Keratinocyte (primary cell): Measurements from ENCODE around the gene SLC25A28. TPM values are rescaled to one million over a fixed set of nuclear protein-coding genes. Genes with fewer than 3 reads are reported as not detected.

Source experiments
- DNase-seq: peaks from one replicate; pipeline ENCODE4 v3.0.0-alpha.2; 2011; ENCODE audit warnings: low read depth, missing footprints, low spot score
- FAIRE-seq: peaks from 2 replicates; lab custom pipeline; 2011; peaks lifted over from hg19 to GRCh38; lab: Jason Lieb, UNC
- H2AFZ ChIP-seq: 2 replicates; pipeline ENCODE4 v1.6.0; 2012; ENCODE audit warnings: low read length, control low read depth, inconsistent platforms; ENCODE audit not compliant: control insufficient read depth
- H3K27ac ChIP-seq: 2 replicates; pipeline ENCODE4 v1.5.1; 2011; ENCODE audit warnings: low read length; ENCODE audit not compliant: control insufficient read depth, insufficient read depth
- H3K27me3 ChIP-seq: 3 replicates; pipeline ENCODE4 v1.6.0; 2011; ENCODE audit warnings: low read length; ENCODE audit not compliant: control insufficient read depth, insufficient read depth; ENCODE audit errors: extremely low read depth
- H3K36me3 ChIP-seq, 2 experiments: 2 replicates in 1 of 2; 3 replicates in 1 of 2; pipeline ENCODE4 v1.5.1; 2011; ENCODE audit warnings: low read length in 2 of 2, mild to moderate bottlenecking in 1 of 2; ENCODE audit not compliant: control insufficient read depth in 2 of 2, insufficient read depth in 2 of 2; ENCODE audit errors: extremely low read depth in 1 of 2
- H3K4me1 ChIP-seq: 3 replicates; pipeline ENCODE4 v1.5.1; 2011; ENCODE audit warnings: low read length; ENCODE audit not compliant: control insufficient read depth, insufficient read depth; ENCODE audit errors: extremely low read depth
- H3K4me2 ChIP-seq: 3 replicates; pipeline ENCODE4 v1.6.0; 2011; ENCODE audit warnings: low read depth, low read length; ENCODE audit not compliant: control insufficient read depth, insufficient read depth; ENCODE audit errors: extremely low read depth
- H3K4me3 ChIP-seq, 3 experiments: fragments of 200-600 bp in 1 of 3; sonication (generic) in 1 of 3; 2 replicates in 2 of 3; 3 replicates in 1 of 3; pipeline ENCODE4 v1.5.1; 2011 to 2016; ENCODE audit warnings: low read length in 3 of 3, mild to moderate bottlenecking in 3 of 3, control low read depth in 2 of 3, inconsistent platforms in 1 of 3, low read depth in 1 of 3, mixed read lengths in 1 of 3, mixed run types in 1 of 3, moderate library complexity in 1 of 3; ENCODE audit not compliant: control insufficient read depth in 2 of 3, insufficient read depth in 2 of 3; ENCODE audit errors: extremely low read depth in 1 of 3
- H3K79me2 ChIP-seq: 2 replicates; pipeline ENCODE4 v1.6.0; 2012; ENCODE audit warnings: low read length; ENCODE audit not compliant: control insufficient read depth, insufficient read depth
- H3K9ac ChIP-seq: 3 replicates; pipeline ENCODE4 v1.6.0; 2011; ENCODE audit warnings: low read length; ENCODE audit not compliant: control insufficient read depth, insufficient read depth; ENCODE audit errors: extremely low read depth
- H3K9me1 ChIP-seq: 3 replicates; pipeline ENCODE4 v1.6.0; 2011; ENCODE audit warnings: low read length; ENCODE audit not compliant: control insufficient read depth, insufficient read depth; ENCODE audit errors: extremely low read depth
- H3K9me3 ChIP-seq: 2 replicates; pipeline ENCODE4 v1.5.1; 2012; ENCODE audit warnings: low read depth, low read length; ENCODE audit not compliant: control insufficient read depth
- H4K20me1 ChIP-seq: 3 replicates; pipeline ENCODE4 v1.6.0; 2011; ENCODE audit warnings: low read length; ENCODE audit not compliant: control insufficient read depth, insufficient read depth; ENCODE audit errors: extremely low read depth
- EZH2 ChIP-seq: IDR thresholded peaks from one replicate; pipeline ENCODE4 v1.6.1; 2012; ENCODE audit warnings: inconsistent platforms, mild to moderate bottlenecking, low read length, moderate library complexity
- dilution Hi-C: fragments of 300-500 bp; cut with MboI; formaldehyde crosslinking; loops from one replicate; pipeline ENCODE4 v1.7.0; 2020; ENCODE audit warnings: low sequenced_read_pairs; ENCODE audit not compliant: extremely low pct_ligation_motif_present
- polyA plus RNA-seq, 5 experiments: library from polyadenylated mRNA; depleted of rRNA in 3 of 5; stranded (reverse) in 3 of 5; stranded (forward) in 1 of 5; unstranded in 1 of 5; fragments of >200 nt; gene quantifications; 1 replicate in 1 of 5; 2 replicates in 3 of 5; 3 replicates in 1 of 5; pipeline versions ENCODE4 v1.2.1 to v1.2.3, GENCODE V29; 2011 to 2012; ENCODE audit warnings: missing spikeins in 2 of 5, low read depth in 1 of 5, low replicate concordance in 1 of 5
- TF ChIP-seq, protein P1 (sequence below), 3 experiments: IDR thresholded peaks in 1 of 3; conservative IDR thresholded peaks in 1 of 3; optimal IDR thresholded peaks in 1 of 3; 2 replicates in 2 of 3; 3 replicates in 1 of 3; pipeline versions ENCODE3 to v1.5.1; 2011; ENCODE audit warnings: low read length in 3 of 3, mild to moderate bottlenecking in 3 of 3, moderate library complexity in 2 of 3, control low read depth in 1 of 3, inconsistent platforms in 1 of 3; ENCODE audit not compliant: insufficient read depth in 2 of 3; ENCODE audit errors: extremely low read depth in 1 of 3

Gene SLC25A28
- polyA plus RNA-seq, 1 donor (not counting 4 experiments of a cell fraction or from before 2014, with no cell fraction given), result 52.3 TPM

- no peak for DNase-seq
- no peak overlapping the region for H3K9ac ChIP-seq
- H3K4me3 ChIP-seq, result no peak overlapping the region
- peaks cover 46% of the 10 kb centered on the region for H3K79me2 ChIP-seq
- no peaks in the 10 kb centered on the region for H4K20me1 ChIP-seq
- no peaks in the 10 kb centered on the region for H3K9me1 ChIP-seq
- TF ChIP-seq, protein P1, sequence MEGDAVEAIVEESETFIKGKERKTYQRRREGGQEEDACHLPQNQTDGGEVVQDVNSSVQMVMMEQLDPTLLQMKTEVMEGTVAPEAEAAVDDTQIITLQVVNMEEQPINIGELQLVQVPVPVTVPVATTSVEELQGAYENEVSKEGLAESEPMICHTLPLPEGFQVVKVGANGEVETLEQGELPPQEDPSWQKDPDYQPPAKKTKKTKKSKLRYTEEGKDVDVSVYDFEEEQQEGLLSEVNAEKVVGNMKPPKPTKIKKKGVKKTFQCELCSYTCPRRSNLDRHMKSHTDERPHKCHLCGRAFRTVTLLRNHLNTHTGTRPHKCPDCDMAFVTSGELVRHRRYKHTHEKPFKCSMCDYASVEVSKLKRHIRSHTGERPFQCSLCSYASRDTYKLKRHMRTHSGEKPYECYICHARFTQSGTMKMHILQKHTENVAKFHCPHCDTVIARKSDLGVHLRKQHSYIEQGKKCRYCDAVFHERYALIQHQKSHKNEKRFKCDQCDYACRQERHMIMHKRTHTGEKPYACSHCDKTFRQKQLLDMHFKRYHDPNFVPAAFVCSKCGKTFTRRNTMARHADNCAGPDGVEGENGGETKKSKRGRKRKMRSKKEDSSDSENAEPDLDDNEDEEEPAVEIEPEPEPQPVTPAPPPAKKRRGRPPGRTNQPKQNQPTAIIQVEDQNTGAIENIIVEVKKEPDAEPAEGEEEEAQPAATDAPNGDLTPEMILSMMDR (optimal IDR thresholded peaks at IDR 0.05 in 1 of 3, IDR thresholded peaks at IDR 0.05 in 1 of 3, conservative IDR thresholded peaks at IDR 0.05 in 1 of 3; ENCODE audit: extremely low read depth in 1 of 3, insufficient read depth in 2 of 3, low read length in 3 of 3), result no peak
- no peak for TF ChIP-seq EZH2
- no peak overlapping the region for H2AFZ ChIP-seq
- H3K36me3 ChIP-seq, result peaks cover 13 to 32% of the 10 kb centered on the region in 2 experiments
- no peak overlapping the region for H3K4me2 ChIP-seq
- peaks cover 21% of the 10 kb centered on the region for H3K4me1 ChIP-seq
- H3K9me3 ChIP-seq, result no peaks in the 10 kb centered on the region
- no peaks in the 10 kb centered on the region for H3K27me3 ChIP-seq
- H3K27ac ChIP-seq, result no peak overlapping the region
- no peak for FAIRE-seq
- dilution Hi-C loops, result loop anchor here (25.0 kb wide), 1 partner anchor 178 kb away; the partner anchor contains the start of gene GOT1
These were observed 4.8 kb downstream of the SLC25A28 start for GRCh38 chr10:99615426-99615825.

DNA sequence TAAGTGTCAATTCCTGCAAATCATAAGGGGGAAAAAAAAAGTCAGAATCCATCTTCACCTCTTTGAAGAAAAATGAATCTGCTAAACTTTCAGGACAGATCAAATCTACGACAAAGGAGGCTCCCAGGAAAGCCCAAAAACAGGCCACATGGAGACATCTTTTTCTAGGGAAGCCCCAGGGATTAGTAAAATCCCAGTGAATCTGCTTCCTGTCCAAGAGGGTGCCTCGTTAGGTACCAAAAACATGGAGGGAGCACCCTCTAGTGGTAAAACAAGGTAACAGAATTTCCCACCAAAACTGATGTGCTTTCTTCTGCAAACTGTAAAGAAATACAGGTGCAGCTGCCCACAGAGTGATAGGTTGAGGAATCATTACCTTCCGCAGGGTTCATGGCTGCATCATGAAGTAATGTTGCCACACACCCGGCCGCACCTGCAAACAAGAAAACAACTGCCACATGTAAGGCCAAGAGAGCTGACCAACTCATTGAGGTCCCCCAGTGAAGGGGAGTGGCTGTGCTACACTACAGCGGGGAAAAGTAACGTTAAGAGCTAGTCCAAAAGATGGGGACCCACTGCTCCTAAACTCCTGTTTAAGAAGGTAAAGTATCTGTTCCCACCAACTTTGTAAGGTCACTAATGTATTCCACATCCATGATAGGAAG, 7.9 kb downstream of the SLC25A28 start:
- peak; percentile 46 for DNase-seq
- Histone ChIP-seq H3K27me3 (no peaks in the 10 kb centered on the region), H4K20me1 (no peaks in the 10 kb centered on the region), H3K4me1 (peaks cover 6% of the 10 kb centered on the region), H3K9ac (no peak overlapping the region), H3K4me3 (no peak overlapping the region), H3K36me3 (peaks cover 20 to 39% of the 10 kb centered on the region in 2 experiments), H3K27ac (no peak overlapping the region), H2AFZ (no peak overlapping the region), H3K9me1 (no peaks in the 10 kb centered on the region), H3K79me2 (peaks cover 19% of the 10 kb centered on the region), H3K4me2 (no peak overlapping the region), H3K9me3 (no peaks in the 10 kb centered on the region)
- TF ChIP-seq EZH2, result no peak
- TF ChIP-seq, protein P1 (optimal IDR thresholded peaks at IDR 0.05 in 1 of 3, IDR thresholded peaks at IDR 0.05 in 1 of 3, conservative IDR thresholded peaks at IDR 0.05 in 1 of 3; ENCODE audit: extremely low read depth in 1 of 3, insufficient read depth in 2 of 3, low read length in 3 of 3), result peak; percentile 70 to 82 (median 71)
- FAIRE-seq, result peak; percentile 87
- dilution Hi-C loops, result loop anchor here (25.0 kb wide), 1 partner anchor 175 kb away; the partner anchor contains the start of gene GOT1
